AG09319 (cell line): ENCODE results near the gene MRPS6.

Experiments used
- DNase-seq: peaks from one replicate; pipeline ENCODE4 v3.0.0-alpha.2; 2010; ENCODE audit warnings: low read depth; ENCODE audit errors: extremely low read depth
- TF ChIP-seq, protein P1 (sequence below): IDR thresholded peaks from 2 replicates; pipeline ENCODE4 v1.5.1; 2011; ENCODE audit warnings: low read depth, mild to moderate bottlenecking, inconsistent platforms, low read length, moderate library complexity

The MRPS6 gene

GRCh38 chr21:34157521-34157920 is 84.1 kb downstream of the MRPS6 start:
- no peak for DNase-seq
- TF ChIP-seq, protein P1, sequence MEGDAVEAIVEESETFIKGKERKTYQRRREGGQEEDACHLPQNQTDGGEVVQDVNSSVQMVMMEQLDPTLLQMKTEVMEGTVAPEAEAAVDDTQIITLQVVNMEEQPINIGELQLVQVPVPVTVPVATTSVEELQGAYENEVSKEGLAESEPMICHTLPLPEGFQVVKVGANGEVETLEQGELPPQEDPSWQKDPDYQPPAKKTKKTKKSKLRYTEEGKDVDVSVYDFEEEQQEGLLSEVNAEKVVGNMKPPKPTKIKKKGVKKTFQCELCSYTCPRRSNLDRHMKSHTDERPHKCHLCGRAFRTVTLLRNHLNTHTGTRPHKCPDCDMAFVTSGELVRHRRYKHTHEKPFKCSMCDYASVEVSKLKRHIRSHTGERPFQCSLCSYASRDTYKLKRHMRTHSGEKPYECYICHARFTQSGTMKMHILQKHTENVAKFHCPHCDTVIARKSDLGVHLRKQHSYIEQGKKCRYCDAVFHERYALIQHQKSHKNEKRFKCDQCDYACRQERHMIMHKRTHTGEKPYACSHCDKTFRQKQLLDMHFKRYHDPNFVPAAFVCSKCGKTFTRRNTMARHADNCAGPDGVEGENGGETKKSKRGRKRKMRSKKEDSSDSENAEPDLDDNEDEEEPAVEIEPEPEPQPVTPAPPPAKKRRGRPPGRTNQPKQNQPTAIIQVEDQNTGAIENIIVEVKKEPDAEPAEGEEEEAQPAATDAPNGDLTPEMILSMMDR = no peak

DNA sequence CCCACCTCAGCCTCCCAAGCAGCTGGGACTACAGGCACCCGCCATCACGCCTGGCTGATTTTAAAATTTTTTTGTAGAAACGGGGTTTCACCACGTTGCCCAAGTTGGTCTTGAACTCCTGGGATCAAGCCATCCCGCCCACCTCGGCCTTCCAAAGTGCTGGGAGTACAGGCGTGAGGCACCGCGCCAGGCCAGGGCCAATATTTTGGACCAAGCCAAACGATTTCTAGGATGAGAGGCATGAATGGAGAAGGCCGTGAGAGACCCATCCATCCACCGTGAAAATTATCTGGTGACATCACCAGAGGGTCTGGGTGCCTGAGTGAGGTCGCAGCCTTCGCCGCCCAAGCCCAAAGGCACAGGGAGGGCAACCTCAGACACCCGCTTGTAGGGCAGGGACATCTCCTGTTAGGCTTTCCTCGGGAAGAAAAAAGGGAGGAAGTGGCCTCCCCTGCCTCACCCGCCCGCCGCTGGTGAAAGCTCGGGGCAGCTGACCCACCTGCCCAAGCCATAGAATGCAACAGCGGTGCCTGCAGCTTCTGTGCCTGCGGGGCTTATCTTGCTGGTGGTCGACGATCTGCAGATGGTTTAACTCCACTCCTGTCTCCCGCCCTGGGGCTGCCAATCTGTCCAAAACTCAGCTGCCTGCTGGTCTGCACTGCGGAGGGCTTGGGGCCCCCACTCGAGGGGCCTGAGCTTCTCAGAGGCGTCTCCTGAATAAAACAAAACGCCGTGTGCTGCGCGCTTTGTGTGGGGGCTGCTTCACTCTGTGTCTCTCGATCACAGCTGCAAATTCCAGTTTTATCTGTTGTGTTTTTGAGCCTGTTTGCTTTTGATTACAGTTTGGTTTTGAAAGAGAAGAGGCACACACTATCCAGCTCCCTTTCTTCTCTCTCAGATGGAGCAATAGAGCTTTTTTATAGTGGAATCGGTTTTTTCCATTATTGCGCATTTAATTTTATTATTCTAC is 85.8 kb downstream of the MRPS6 start:
- DNase-seq = no peak
- TF ChIP-seq, protein P1 = no peak

DNA sequence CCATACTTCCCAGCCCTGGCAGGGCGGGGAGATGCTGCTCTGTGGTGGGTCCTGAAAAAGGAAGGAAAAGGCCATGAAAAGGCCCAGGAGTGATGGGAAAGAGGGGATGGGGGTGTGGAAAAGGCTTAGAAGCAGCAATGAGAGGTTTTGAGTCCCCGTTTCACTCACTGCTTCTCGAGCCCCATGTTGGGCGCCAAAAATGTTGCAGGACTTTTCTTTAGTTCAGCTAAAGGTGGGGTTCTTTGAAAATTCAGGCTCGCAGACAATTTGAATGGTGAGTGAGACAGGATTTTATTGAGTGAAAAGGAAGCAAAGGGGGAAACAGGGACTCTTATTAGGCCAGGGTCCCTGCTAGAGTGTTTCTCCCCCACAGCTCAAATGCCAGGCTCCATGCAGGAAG is 93.1 kb downstream of the MRPS6 start:
- TF ChIP-seq, protein P1 = no peak
- no peak for DNase-seq

- TF ChIP-seq, protein P1 = no peak
- DNase-seq = no peak
Observed at GRCh38 chr21:34170886-34171285, 97.5 kb downstream of the MRPS6 start.

- TF ChIP-seq, protein P1 = no peak
- DNase-seq = no peak
Observed at GRCh38 chr21:34174470-34174869, 101.1 kb downstream of the MRPS6 start.

GRCh38 chr21:34176448-34176847 is 103.1 kb downstream of the MRPS6 start:
- TF ChIP-seq, protein P1 = no peak
- DNase-seq = no peak

- TF ChIP-seq, protein P1 = no peak
- DNase-seq = no peak
Observed at GRCh38 chr21:34177919-34178567, 104.7 kb downstream of the MRPS6 start.
